Stimulated activated CD4-positive, alpha-beta T cell treated with anti-CD3 and anti-CD28 coated beads, Interleukin-1b, Interleukin-23, amount 100 ng/mL, for 1 hour (primary cell): ENCODE data around the gene COL7A1.

Experiments
- DNase-seq, 2 donors: peaks; one replicate each; pipeline ENCODE4 v3.0.0-alpha.2; 2020; ENCODE audit warnings: low read depth in 2 of 2

COL7A1 gene

GRCh38 chr3:48591886-48592518, 3.1 kb downstream of the COL7A1 start:
- no peak for DNase-seq

GRCh38 chr3:48591436-48591835, 3.7 kb downstream of the COL7A1 start:
- DNase-seq, result no peak

- DNase-seq, result no peak
These were observed 6.9 kb downstream of the COL7A1 start for GRCh38 chr3:48588230-48588629.

GRCh38 chr3:48587686-48588085, 7.4 kb downstream of the COL7A1 start:
- no peak for DNase-seq

GRCh38 chr3:48585411-48585810, 9.7 kb downstream of the COL7A1 start:
- no peak for DNase-seq

- DNase-seq, result no peak
These were observed 10.3 kb downstream of the COL7A1 start for GRCh38 chr3:48584836-48585235.

- no peak for DNase-seq
These were observed 13.3 kb downstream of the COL7A1 start for GRCh38 chr3:48581621-48582481.

- DNase-seq, result no peak
These were observed 18.5 kb downstream of the COL7A1 start for GRCh38 chr3:48576647-48577046.

- DNase-seq, result no peak
These were observed 19.8 kb downstream of the COL7A1 start for GRCh38 chr3:48575366-48575765.

GRCh38 chr3:48573973-48574585, 21.1 kb downstream of the COL7A1 start:
- no peak for DNase-seq

GRCh38 chr3:48572517-48572916, 22.6 kb downstream of the COL7A1 start:
- no peak for DNase-seq

GRCh38 chr3:48571938-48572337, 23.2 kb downstream of the COL7A1 start:
- DNase-seq, result no peak

GRCh38 chr3:48569808-48570450, 25.2 kb downstream of the COL7A1 start:
- no peak for DNase-seq

GRCh38 chr3:48569400-48569799, 25.7 kb downstream of the COL7A1 start:
- DNase-seq, result no peak

GRCh38 chr3:48568476-48568875, 26.7 kb downstream of the COL7A1 start:
- DNase-seq, result no peak

GRCh38 chr3:48567500-48567899, 27.6 kb downstream of the COL7A1 start:
- DNase-seq, result no peak

GRCh38 chr3:48567090-48567489, 28.0 kb downstream of the COL7A1 start:
- no peak for DNase-seq

- no peak for DNase-seq
These were observed 28.7 kb downstream of the COL7A1 start for GRCh38 chr3:48566401-48566760.

GRCh38 chr3:48565591-48566400, 29.3 kb downstream of the COL7A1 start:
- DNase-seq, result no peak

GRCh38 chr3:48565186-48565585, 29.9 kb downstream of the COL7A1 start:
- DNase-seq, result no peak

- no peak for DNase-seq
These were observed 30.5 kb downstream of the COL7A1 start for GRCh38 chr3:48564667-48565066.

GRCh38 chr3:48564022-48564421, 31.1 kb downstream of the COL7A1 start:
- DNase-seq, result no peak
